Measurements from ENCODE around the gene SLC27A1. TPM values are rescaled to one million over a fixed set of nuclear protein-coding genes. Genes with fewer than 3 reads are reported as not detected.

Gene SLC27A1
- total RNA-seq, 1 donor from 2014 or later: 7.0 TPM

- no peak for DNase-seq (ENCODE audit: low read depth)
- no peak overlapping the region for H3K4me3 ChIP-seq (ENCODE audit: low read depth, low read length)
- TF ChIP-seq CTCF (conservative IDR thresholded peaks at IDR 0.05; ENCODE audit: low read depth, low read length): no peak
Observed at GRCh38 chr19:17435218-17435617, 35.1 kb upstream of the SLC27A1 start.

GRCh38 chr19:17436094-17436873 lies 34.0 kb upstream of the SLC27A1 start:
- H3K4me3 ChIP-seq (ENCODE audit: low read depth, low read length): no peak overlapping the region
- no peak for DNase-seq (ENCODE audit: low read depth)
- no peak for TF ChIP-seq CTCF (conservative IDR thresholded peaks at IDR 0.05; ENCODE audit: low read depth, low read length)

DNA sequence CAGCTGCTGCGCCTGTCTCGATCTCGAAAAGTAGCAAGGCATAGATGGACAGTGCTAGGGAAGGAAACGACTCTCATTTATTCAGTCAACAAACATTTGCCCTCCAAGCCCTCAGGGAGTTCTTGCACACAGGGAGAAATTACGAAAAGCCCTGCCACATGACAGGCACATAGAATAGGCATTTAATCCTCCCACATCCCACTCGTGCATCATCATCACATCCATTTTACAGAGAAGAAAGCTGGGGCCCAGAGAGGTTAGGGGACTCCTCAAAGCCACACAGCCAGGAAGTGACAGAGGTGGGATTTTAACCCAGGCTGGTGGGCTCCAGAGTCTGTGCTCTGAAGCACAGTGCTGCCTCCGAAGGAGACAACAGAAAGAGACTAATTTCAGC lies 33.5 kb upstream of the SLC27A1 start:
- no peak for TF ChIP-seq CTCF (conservative IDR thresholded peaks at IDR 0.05; ENCODE audit: low read depth, low read length)
- no peak overlapping the region for H3K4me3 ChIP-seq (ENCODE audit: low read depth, low read length)
- DNase-seq (ENCODE audit: low read depth): no peak

DNA sequence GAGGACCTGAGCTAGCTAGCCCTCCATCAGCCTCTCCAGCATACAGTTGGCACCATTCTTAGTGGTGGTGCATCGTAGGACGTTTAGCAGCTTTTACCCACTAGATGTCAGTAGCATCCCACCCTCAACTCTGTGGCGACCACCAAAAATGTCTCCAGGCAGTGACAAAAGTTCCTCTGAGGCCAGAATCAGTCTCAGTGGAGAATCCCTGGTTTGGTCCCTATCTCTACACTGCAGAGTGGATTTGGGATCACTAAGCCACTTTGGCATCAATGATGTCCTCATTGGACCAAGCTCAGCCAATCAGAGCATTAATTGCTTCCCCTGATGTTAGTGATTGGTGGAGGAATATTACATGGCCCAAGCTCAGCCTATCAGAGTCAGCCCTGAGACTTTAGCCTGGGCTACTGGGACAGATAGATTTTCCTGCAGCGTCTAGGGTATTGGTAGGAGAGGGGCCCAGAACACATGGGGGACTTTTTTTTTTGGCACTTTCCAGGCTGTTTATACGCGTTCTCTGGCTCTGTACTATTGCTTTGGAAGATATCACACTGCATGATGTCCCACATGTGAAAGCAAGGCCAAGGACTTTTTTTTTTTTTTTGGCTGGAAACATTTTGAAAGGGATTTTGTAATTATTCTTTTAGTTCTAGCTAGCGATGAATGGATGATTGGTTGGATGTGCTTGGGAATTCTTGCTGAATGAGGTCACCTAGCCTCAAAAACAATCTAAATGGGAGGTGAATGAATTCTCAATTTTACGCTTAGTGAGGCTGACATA lies 28.9 kb upstream of the SLC27A1 start:
- peak; percentile 54 for TF ChIP-seq CTCF (conservative IDR thresholded peaks at IDR 0.05; ENCODE audit: low read depth, low read length)
- no peak for DNase-seq (ENCODE audit: low read depth)

GRCh38 chr19:17445526-17446165 lies 24.7 kb upstream of the SLC27A1 start:
- no peak overlapping the region for H3K4me3 ChIP-seq (ENCODE audit: low read depth, low read length)
- DNase-seq (ENCODE audit: low read depth): no peak
- TF ChIP-seq CTCF (conservative IDR thresholded peaks at IDR 0.05; ENCODE audit: low read depth, low read length): no peak

More for the DNA sequence above, 28.9 kb upstream of the SLC27A1 start:
- no peak overlapping the region for H3K4me3 ChIP-seq (ENCODE audit: low read depth, low read length)

DNA sequence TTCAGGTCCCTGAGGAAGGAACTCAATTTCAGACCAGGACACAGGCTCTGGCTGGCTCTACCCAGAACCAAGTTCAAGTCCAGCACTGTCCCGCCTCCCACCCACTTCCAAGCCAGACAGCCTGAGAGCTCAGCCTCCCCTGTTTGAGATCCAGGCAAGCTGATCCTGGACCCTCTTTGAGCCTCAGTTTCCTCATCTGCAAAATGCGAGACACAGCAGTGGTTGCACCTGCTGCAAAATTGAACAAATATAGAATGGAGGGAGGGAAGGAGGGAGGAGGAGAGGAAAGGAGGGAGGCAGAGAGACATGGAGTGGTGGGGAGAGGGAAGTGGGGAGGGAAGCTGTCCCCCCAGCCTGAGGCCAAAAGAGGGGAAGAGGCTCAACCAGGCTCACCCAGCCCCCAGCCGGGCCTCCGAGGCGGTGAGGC lies 22.6 kb upstream of the SLC27A1 start:
- H3K4me3 ChIP-seq (ENCODE audit: low read depth, low read length): no peak overlapping the region
- TF ChIP-seq CTCF (conservative IDR thresholded peaks at IDR 0.05; ENCODE audit: low read depth, low read length): no peak
- DNase-seq (ENCODE audit: low read depth): no peak
